Measurements from ENCODE around the gene IRF2.

The IRF2 gene

DNA sequence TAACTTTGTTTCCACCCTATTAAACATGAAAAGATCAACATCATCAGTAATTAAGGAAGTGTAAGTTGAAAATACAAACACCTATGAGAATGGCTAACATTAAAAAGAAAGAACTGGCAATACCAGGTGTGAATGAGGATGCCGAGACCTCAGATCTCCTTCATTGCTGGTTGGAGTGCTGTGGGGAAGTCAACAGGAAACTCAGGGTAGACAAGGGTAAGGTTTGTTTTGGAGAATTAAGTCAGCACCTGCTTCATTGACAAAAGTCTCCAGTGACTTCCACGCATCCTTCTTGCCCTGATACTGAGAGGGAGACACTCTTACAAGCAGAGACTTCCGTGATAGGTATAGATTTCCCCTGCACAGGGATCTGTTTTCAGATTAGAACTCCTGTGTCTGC is 106.1 kb downstream of the IRF2 start:
- DNase-seq (ENCODE audit: low read depth), result no peak

DNA sequence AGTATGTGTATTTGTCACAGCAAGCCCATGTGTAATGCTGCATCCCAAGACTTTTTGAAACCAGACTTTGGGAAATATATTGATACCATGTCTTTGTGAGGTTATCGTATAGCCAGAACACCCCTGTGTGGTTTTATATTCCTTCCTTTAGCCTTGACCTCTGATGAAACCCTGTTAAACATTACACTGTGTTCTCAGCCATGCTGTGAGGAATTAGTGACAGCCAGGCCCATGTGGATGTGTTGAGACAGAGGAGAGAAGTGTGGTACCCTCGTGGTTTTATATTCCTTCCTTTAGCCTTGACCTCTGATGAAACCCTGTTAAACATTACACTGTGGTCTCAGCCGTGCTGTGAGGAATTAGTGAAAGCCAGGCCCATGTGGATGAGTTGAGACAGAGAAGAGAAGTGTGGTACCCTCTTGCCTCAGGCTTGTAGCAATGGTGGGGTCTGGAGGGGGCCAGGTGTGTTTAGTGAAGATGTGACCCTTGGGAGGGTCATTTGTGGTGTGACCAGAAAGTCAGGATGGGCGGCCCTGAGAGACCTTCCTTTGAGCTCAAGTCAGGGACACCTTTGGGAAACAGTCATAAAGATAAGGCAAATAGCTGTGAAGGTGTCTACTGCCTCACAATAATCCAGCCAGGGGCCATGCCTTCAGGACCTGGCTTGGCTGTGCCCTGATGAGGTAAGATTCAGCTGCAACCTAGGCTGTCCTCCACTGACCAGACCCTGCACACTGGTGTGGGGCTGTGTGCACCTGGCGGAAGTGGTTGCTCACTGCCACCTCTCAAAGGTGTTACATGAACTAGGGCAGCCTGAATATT is 110.0 kb downstream of the IRF2 start:
- DNase-seq (ENCODE audit: low read depth), result no peak

DNA sequence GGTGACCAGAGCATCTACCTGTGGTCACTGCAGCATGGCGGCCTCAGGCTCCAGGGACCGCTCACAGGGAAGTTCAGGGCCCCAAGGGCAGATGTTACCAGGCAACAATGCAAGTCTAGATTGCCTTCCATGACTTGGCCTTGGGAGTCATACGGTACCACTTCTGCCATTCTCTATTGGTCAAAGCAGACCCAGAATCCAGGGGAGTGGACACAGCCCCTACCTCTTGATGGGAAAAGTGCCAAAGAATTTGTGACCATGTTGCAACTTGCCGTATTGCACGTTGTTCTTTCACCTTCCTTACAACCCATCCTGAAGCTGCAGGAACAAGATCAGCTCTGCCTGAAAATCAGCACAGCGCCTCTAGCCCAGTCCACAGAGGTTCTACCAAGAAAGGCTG is 111.1 kb downstream of the IRF2 start:
- no peak for DNase-seq (ENCODE audit: low read depth)

DNA sequence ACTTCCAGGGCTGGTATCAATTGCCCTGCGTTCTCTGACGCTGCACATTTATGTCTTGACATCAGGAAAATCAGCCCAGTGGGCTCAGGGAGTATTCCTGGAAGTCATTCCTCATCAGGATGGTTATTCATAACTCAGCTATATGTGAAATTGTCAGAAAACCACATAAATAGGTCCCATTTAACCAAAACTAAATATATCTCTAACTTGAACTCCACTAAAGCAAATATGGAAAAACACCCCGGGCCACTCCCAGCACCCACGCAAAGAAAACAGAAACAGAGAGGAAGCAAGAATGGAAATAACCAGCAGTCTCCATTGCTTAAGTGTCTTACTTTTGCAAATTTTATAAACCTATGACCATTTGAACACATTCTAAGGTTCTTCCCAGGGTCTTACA is 112.0 kb downstream of the IRF2 start:
- no peak for DNase-seq (ENCODE audit: low read depth)

DNA sequence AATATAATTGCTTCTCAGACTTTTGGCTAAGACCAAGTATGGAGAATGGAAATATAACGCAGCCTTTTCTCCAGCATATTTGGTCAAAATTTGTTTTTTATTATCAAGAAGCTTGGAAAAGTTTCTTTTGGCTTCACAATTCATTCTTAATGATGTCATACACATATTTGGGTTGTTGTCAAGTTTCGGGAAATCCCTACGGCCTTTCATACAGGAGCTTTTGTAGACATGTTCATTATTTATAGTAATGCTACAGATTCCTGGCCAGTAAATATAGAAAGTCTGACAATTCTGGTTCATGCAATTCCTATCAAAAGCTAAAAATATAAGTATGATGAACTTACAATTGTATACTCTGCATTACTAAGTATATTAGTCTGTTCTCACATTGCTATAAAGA is 112.9 kb downstream of the IRF2 start:
- DNase-seq (ENCODE audit: low read depth), result no peak

DNA sequence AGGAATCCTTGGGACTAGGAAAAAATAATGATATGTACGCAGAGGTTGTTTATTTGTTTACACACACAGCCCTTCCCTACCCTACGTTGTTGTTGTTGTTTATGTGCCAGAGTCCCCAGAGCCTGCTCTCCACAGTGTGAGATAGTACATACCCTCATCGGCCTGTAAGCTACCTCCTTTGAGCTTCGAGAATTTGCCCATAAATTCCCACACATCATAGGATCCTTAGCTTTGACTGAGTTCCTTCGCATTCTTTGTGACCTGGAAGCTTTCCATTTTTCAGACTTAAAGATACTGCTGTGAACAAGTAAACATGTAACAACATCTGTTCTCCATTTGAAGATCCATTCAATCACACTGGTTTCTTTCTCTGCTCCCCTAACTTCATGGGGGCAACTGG is 114.5 kb downstream of the IRF2 start:
- DNase-seq (ENCODE audit: low read depth), result no peak

DNA sequence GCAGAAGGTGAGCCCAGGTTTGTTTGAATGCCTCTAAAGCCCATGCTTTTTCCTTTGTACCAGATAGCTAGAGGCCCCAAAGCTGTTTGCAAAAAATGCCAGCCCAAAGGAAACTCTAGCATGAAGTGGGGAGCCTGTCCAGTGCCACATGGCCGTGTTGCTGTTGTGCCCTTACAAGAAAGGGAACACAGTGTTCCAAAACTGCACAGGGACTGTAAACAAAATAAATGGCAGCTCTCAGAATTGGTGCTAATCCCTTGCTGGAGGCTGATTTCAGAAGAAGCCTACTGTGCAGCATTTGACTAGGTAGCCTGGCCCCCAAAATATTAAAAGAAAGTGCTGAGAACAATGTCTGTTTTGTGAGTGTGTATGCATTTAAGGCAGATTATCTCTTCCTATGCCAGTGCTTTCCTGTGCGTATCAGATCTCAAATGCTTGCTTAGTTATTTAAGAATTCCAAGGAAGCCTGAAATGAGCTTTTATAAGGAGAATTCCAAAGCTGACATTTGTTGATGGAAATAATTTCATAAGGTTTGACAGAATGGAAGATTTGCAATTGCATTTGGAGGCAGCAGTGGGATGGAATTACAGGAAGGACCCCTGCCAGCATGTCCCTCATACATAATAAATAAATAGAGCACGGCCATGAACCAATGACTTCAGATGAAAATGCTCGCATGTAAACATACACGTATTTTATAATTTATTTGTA is 115.7 kb downstream of the IRF2 start:
- no peak for DNase-seq (ENCODE audit: low read depth)

DNA sequence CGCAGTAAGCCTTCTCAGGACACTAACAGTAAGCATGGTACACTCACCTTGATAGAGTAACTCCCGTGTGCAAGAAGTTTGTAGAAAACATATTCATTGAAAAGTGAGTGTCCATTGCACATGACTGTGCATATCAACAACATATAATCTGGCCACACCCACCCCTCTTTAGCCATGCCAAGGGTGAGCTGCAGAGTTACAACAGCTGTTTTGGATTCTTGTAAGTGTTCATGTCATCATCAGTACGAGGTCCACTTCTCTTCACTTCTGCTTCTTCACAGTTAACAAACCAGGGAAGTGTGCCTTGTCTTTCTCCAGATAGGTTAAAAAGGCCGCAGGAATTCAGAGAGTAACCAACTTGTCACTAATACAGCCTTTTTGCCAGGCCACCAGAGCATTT is 116.6 kb downstream of the IRF2 start:
- no peak for DNase-seq (ENCODE audit: low read depth)

DNA sequence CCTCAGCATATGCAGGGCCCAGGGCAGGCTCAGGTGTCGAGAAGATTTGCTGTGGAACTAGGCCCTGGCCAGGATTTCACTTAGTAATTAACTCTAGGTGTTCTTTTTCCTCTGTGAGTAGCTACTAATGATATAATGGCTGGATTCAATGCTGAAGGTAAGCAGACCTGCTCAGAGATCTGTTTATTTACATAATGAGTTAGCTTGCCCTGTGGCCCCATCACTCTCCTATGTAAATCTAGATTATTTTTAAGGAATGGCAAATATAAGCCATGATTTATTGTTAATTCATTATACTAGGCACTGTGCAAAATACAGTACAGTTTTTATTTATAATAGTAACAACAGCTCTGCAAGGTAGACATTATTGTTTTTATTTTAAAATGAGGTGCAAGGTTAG is 117.2 kb downstream of the IRF2 start:
- no peak for DNase-seq (ENCODE audit: low read depth)

DNA sequence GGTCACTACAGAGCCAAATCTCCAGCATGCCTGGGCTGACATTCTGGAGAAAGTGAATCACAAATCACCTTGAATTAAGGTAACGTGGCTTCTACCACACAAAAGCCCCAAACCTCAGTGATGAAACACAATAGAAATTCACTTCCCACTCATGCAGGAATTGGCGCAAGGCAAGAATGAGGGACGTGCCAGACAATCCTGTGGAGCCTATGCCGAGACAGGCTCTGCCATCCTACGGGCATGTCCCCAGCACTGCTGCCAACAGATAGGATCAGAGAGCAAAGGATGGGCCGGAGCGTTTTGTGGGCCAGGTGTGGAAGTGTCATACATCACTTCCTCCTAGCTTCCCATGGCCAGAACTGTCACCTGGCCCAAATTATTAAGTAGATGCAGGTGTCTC is 118.0 kb downstream of the IRF2 start:
- no peak for DNase-seq (ENCODE audit: low read depth)

DNA sequence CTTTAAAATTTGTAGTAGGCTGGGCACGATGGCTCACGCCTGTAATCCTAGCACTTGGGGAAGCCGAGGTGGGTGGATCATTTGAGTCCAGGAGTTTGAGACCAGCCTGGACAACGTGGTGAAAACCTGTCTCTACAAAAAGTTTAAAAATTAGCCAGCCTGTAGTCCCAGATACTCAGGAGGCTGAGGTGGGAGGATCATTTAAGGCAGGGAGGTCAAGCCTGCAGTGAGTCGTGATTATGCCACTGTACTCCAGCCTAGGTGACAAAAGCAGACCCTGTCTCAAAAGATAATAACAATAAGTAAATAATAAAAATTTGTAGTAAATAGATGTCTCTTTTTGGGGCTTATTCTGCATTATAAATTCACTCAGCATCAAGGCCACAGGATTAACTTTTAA is 118.5 kb downstream of the IRF2 start:
- DNase-seq (ENCODE audit: low read depth), result no peak

DNA sequence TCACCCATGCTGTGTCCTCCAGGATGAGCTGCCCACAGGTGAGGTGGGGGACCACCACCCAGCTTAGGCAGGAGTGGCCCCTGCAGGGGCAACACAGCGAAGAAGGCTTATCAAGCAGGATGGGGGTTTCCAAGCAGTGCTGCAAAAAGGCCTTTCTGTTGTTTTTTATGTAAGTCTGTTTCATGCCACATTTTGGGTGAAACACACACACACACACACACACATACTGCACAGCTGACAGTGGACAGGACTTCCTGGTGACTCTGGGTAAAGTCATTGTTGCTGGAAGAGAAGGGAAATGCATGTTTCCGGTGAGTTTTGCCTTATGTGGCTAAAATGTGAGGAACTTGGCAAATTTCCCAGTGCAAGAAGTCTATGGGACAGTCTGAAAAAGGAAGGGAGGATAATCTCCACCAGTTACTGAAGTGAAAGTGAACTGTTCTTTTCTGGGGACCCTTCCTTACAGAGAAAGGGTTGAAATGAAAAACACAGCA is 119.2 kb downstream of the IRF2 start:
- DNase-seq (ENCODE audit: low read depth), result no peak

DNA sequence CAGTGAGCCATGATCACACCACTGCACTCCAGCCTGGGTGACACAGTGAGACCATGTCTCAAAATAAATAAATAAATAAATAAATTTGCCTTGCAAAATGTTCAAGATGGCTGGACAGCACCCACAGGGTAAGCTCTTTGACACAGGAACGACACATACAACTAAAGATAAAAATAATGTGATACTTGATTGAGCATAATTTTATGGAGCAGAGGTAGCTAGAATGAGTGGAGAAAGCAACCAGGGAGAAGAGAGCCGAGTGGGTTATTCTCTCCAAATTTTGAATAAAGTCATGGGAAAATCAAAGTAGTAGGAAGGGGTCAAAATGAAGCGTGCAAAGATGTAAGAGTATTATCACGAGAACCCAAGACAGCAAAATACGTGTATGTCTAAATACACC is 121.5 kb downstream of the IRF2 start:
- no peak for DNase-seq (ENCODE audit: low read depth)

DNA sequence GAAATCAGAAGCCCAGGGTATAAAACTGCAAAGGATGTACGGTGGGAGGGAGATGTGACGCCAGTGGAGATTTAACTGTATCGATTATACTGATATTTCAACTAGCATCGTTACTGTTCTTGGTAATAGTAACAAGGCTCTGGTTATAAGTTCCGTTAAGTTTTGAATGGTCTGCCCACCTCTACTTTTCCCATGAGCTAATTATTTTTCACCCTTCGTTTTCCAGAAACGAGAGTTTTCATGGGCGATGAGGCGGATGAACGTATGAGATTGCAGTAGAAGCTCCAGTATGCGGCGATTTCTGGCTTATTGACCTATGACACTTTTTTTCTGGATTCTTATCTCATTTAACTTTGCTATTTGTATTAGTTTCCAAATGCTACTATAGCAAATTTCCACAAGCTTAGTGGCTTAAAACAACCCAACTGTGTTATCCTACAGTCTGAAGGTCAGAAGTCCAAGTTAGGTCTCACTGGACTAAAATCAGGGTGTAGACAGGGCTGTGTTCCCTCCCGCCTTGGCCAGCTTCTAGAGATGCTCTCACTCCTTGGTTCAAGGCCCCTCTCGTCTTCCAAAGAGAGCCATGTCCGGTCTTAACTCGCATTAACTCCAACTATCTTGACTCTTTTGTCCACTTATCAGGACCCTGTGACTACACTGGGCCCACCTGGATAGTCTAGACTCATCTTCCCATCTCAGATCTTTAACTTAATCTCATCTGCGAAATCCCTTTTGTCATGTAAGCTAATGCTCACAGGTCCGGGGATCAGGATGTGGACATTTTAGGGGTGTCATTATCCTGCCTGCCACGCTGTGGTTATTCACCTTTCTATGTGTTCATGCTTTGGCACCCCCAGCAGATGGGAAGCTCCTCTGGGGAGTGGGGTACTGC is 122.5 kb downstream of the IRF2 start:
- no peak for DNase-seq (ENCODE audit: low read depth)

DNA sequence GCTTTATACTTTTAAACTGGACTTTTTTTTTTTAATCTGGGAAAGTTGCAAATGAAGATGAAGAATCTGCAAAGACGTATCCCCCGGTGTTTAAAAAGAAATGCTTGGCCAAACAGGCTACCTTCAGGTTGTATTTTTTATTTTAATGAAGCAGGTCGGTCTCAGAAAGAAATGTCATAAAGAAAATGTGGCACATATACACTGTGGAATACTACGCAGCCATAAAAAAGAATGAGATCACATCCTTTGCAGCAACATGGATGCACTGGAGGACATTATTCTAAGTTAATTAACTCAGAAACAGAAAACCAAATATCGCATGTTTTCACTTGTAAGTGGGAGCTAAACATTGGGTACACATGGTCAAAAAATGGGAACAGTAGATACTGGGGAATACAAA is 123.4 kb downstream of the IRF2 start:
- DNase-seq (ENCODE audit: low read depth), result no peak

DNA sequence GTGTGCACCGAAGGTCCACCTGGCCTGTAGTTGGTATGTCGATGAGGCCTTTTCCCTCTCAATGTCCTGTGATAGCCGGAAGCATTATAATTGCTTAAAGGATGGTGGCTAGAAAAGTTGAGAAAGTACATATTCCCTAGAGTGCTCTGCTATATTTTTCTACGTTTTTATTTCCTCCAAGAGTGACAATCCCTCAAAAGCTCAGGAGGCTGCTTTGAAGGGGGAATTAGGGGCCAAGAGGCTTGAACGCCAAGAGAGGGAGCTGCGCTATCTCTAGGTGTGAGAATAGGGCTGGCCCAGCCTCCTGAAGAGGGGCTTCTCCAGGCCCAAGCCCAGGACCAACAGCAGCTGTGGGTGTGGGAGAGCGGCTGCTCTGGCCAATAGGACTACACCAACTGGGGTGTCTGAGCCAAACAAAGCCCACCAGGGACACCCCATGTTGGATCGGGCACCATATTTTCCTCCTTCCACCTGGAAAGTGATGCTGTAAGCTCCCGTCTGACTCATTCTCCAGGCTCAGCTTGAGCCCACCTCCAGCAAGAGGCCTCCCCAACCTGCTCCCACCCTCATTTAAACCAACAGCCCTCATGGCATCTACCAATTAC is 124.0 kb downstream of the IRF2 start:
- no peak for DNase-seq (ENCODE audit: low read depth)

DNA sequence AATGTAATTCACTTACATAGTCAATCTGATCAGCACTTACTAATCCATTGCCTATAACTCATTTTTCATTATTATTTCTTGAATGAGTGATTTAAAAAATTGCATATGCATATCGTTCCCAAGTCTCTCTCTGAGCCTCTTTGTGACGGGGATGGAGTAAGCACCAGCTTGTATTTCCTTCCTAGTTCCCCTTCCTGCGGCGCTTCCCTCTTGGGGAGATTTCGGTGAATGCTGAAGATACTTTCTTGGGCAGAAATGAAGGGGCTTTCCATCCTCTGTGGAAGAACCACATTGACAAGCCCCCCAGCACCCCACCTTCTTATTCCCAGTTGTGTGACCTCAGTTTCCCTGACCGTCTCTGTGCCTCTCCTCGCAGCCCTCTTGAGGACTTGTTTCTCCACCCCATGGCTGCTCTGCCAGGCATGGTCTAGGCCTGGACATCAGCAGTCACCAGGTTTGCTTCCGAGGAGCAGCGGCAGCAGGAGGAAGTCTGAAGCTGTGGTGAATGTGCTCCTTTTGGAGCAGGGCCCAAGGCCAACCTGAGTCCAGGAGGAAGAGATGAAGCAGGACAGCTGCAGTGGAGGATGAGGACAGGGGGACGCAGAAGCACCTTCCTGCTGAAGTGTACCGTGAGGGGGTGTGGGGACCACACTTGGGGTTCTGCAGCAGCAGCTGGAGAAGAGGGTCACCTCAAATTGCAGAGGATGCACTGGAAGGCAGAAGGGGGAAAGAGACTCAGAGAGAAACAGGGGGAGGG is 124.9 kb downstream of the IRF2 start:
- DNase-seq (ENCODE audit: low read depth), result no peak

DNA sequence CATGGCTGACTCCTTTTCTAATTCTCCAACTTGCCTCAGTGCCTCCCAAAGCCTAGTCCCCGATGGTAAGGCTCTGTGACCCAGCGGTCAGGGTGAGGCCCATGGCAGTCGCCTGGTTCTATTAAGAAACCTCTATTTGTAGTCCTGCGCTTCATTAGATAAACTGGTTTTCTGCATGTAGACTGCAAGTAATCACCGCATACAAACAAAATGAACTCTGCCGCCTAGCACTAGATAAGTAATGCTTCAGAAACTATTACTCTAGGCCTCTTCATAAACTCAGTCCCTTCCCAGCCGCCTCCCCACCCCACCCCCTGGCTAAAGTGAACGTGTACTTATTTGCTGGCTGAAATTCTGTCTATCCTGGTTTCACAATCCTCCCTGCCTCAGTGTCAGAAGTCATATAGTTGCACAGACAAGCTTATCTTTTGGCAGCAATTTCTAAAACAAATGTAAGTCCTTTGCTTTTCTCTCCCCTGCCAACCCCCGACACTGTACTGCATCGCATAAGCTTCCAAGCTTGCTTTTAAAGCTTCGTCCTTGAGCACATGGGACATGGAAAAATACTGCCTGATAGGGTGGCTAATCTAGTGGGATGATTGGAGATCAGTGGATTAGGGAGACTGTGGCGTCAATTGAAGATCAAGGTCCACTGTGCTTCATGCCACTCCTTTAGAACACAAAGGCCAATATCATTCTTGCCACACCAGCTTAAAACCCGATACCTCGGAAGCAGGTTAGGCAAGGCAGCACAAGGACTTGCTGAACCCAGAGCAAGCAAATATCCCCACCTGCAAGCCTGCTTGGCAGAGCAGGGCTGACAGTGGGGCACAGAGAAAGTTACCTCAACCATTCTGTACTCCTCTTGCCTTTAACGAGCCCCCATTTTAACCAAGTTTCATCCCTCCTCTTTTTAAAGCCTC is 125.8 kb downstream of the IRF2 start:
- no peak for DNase-seq (ENCODE audit: low read depth)

DNA sequence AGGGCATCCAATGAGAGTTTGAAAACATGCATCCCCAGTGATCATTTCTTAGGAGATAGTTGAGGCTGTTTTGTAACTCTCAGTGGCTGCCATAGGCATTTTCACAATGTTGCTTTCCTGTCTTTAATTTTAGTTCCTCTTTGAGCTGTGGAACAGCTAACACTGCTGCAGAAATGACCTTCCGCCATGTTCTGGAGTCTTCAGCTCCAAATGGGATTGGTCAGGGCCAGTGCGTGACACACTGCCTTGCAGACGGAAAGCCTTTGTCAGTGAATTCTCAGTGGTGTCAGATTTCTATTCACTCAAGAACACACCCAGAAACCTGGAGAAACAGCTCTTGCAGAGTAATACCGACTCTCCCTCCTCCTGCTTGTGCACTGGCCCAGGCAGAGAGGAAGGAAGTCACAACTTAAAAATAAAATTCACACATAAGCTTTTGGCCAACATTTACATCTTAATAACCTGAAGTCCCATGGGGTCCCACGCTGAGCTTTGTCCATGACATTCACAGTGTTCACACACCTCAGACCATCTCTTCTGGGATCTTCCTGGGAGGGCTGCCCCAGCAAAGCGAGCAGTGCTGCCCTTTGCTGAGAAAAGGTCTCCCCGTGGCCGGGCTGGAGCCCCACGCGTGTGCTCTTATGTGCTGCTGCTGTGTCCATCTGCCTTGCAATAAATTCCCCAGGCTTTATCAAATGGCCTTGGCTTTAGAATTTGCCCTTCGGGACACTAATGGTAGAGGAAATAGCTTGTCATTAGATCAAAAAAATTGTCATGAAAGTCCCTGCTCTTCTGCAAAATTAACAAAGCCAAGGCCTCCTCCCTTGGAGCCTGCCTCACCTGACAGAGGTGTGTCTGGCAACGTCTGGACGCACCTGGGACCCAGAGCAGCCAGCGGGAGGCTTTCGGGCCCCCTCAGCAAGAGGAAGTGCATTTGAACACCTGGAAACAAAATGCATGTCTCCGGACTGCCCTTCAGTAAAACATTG is 126.8 kb downstream of the IRF2 start:
- no peak for DNase-seq (ENCODE audit: low read depth)

Data from stimulated activated CD8-positive, alpha-beta memory T cell treated with anti-CD3 and anti-CD28 coated beads, Interleukin-4, amount 100 ng/mL, for 24 hours (primary cell).